GM20000 (cell line): Measurements from ENCODE around the gene PSAPL1.

Experiments used
- DNase-seq: peaks from one replicate; pipeline ENCODE4 v3.0.0; 2012; ENCODE audit warnings: low spot score
- TF ChIP-seq, protein P1 (sequence below): IDR thresholded peaks from 2 replicates; pipeline ENCODE4 v1.5.1; 2012; ENCODE audit warnings: mild to moderate bottlenecking, control low read depth; ENCODE audit errors: extremely low read depth, missing control alignments

The PSAPL1 gene

DNA sequence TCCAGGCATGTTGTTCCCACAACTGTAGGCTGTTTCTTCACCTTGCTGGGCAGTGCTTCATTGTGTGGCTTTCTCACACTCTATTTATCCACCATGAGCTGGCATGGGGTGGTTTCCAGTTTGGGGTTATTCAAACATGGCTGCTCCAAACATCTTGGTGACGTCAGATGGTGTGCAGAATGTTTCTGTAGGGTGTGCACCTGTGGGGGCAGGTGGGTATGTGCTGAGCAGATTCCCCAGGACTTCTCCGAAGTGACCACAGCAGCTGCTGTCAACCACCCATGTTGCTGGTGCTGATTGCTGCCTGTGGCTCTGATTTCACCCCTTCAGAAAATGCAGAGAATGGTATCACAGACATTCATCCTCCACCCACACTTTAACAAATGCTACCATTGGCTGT is 5.0 kb upstream of the PSAPL1 start:
- TF ChIP-seq, protein P1, sequence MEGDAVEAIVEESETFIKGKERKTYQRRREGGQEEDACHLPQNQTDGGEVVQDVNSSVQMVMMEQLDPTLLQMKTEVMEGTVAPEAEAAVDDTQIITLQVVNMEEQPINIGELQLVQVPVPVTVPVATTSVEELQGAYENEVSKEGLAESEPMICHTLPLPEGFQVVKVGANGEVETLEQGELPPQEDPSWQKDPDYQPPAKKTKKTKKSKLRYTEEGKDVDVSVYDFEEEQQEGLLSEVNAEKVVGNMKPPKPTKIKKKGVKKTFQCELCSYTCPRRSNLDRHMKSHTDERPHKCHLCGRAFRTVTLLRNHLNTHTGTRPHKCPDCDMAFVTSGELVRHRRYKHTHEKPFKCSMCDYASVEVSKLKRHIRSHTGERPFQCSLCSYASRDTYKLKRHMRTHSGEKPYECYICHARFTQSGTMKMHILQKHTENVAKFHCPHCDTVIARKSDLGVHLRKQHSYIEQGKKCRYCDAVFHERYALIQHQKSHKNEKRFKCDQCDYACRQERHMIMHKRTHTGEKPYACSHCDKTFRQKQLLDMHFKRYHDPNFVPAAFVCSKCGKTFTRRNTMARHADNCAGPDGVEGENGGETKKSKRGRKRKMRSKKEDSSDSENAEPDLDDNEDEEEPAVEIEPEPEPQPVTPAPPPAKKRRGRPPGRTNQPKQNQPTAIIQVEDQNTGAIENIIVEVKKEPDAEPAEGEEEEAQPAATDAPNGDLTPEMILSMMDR, result no peak

DNA sequence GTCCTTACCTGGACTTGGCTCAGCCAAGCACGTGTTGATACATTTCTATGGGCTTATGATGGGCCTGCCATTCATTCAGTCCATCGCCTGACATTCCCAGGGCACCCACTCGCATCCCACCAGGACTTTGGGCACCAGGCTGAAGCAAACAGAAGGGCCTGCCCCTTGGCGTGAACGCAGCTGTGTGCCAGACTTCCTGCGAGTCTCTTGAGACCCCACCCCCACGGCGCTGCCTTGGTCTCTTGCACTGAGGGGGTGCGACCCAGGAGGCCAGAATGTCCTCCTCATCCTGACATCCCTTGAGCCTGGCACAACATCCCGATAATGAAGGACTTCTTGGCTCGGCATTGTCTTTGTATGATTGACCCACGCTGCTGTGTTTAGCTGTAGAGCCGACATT is 1.5 kb upstream of the PSAPL1 start:
- TF ChIP-seq, protein P1, result no peak
- no peak for DNase-seq

More for the DNA sequence above, 5.0 kb upstream of the PSAPL1 start:
- no peak for DNase-seq

DNA sequence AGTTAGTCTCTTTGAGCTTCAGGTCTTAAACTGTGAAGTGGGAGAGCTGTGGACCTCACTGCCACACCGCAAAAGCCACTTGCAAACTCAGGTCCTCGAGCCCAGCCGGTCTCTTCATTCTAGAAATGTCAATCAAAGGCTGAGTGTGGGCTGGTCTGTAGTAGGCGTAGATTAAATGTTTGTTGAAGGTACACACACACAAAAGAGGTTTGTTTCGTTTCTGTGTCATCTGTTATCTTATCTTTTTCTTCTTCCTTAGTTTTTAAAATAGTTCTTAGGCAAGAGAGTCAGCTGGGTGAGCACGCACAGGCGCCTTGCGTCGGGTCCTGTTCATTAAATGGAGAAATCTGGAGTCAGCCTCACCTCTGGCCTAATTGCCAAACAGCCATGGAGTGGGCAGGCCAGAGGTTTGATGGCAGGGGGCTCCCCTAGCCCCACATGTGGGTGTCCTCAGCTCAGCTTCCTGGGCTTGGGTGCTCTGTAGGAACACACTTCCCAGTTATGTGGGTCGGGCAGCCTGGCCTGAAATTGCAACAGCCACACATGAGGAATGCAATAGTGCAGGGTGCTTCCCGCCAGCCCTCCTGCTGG is 836 bp upstream of the PSAPL1 start:
- no peak for DNase-seq
- TF ChIP-seq, protein P1, result no peak

DNA sequence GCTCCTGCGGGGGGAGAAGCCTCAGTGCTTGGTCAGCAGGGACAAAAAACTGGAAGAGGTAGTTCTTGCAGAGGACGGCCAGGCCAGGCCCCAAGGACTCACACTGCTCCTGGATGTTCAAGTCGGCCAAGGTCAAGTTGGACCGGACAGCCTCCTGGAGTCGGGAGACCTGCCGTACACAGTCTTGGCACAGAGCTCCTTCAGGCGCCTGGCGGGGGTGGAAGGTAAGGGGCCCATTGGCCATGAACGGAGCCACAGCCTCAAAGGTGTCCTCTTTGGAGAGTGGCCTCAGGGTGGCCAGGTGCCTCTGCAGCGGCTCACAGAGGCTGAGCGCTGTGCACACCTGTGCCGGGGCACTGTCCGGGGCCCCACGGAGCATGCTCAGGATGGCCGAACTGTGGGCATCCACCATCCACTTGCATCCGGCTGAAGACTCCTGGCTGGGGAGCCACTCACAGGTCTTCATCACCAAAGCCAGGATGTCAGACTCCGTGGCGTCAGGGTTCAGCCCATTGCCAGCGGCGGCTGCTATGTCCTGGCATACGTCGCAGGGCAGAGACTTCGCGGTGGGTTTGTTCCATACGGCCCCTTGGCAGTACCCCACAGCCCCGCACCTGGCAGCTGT is 477 bp downstream of the PSAPL1 start:
- DNase-seq, result no peak
- TF ChIP-seq, protein P1, result no peak

DNA sequence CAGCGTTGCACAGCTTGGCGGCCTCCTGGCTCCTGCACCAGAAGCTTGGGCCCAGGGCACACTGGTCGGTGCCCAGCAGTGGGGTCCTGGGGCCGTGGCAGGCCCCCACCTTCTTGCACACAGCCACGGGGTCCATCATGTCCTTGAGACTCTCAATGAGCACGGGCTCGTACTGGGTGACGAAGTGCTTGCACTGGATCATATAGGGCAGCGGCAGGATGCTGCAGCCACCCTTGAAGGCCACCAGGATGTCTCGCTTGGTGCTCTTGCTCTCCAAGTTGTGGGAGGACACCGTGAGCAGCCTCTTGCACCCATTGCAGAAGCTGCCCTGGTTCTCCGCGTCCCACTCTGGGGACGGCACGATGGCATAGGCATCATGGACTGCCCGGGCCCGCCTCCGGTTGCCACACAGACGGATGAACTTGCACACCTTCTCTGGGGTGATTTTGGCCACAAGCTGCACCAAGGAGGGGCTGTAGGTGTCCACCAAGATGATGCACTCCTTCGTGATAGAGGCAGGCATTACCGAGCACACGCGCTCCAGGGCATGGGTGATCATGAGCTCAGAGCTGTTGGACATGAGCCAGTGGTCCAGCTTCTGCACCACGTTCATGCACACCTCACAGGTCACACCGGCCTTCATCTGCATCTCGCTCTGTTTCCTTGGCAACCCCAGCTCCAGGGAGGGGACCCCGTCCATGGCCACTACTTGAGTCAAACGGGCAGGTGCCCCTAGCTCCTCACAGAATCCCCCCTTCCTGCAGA is 1.2 kb downstream of the PSAPL1 start:
- no peak for DNase-seq
- TF ChIP-seq, protein P1, result no peak

DNA sequence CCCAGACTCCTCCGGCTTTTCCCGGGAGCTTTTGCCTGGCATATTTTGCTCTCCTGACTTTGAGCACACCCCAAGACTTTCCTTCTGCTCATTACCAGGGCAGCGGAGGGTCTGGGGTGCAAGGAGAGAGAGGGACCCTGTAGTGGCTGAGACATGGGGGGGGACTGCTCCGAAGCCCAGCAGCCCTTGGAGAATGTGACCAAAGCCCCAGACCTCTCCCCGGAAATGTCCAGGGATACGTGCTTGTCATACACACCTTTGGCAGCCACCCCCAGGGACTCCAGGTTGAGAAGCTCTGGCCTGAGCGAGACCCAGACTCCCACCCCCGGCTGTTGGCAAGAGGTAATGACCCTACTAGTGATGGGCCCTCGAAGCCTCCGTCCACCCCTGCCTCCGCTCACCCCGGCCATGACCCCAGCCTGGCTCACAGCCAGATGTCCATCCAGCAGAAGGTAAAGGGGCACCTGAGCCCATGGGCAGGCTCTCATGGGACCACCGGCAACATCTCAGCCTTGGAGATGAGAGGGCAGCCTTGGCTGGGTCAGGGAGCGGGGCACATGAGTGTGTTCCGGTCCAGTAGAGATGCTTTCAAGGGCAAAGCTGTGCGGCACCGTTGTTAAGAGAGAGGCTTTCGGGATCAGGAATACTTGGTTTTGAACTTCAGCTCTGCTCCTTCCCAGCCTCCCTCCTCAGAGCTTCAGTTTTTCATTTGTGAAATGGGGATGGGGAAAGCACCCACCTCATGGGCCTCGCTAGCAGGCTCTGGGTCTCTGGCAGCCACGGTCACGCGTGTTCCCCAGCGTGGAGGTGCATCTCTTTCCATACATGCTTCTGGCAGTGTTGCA is 2.0 kb downstream of the PSAPL1 start:
- TF ChIP-seq, protein P1, result no peak
- DNase-seq, result no peak
